Loucy (cell line): ENCODE results near the gene IFI27L2.

ENCODE experiments used
- H2AFZ ChIP-seq: fragments of 200-600 bp; sonication (generic); 2 replicates; pipeline ENCODE4 v1.6.0; 2016; ENCODE audit warnings: antibody characterized with exemption, mild to moderate bottlenecking, low read length, moderate library complexity
- H3F3A ChIP-seq: fragments of 200-600 bp; 2 replicates; pipeline ENCODE4 v1.6.0; 2016; ENCODE audit warnings: antibody characterized with exemption, low read depth, mild to moderate bottlenecking
- H3K27me3 ChIP-seq: fragments of 200-600 bp; sonication (generic); 2 replicates; pipeline ENCODE4 v1.6.1; 2014; ENCODE audit warnings: low read length, mild to moderate bottlenecking; ENCODE audit not compliant: insufficient read depth, poor library complexity, severe bottlenecking
- H3K36me3 ChIP-seq: fragments of 200-600 bp; sonication (generic); 2 replicates; pipeline ENCODE4 v1.6.1; 2016; ENCODE audit warnings: low read length; ENCODE audit not compliant: insufficient read depth
- H3K4me1 ChIP-seq: fragments of 200-600 bp; sonication (generic); 2 replicates; pipeline ENCODE4 v1.5.1; 2014; ENCODE audit warnings: low read length, mild to moderate bottlenecking; ENCODE audit not compliant: insufficient read depth, poor library complexity, severe bottlenecking
- H3K4me2 ChIP-seq: fragments of 200-600 bp; sonication (generic); 2 replicates; pipeline ENCODE4 v1.6.0; 2014; ENCODE audit warnings: antibody characterized with exemption, low read length, low read depth, mild to moderate bottlenecking; ENCODE audit not compliant: poor library complexity, severe bottlenecking
- H3K4me3 ChIP-seq: fragments of 200-600 bp; sonication (generic); 2 replicates; pipeline ENCODE4 v1.5.1; 2014; ENCODE audit warnings: low read length, mild to moderate bottlenecking, mixed read lengths; ENCODE audit not compliant: poor library complexity, severe bottlenecking
- H3K79me2 ChIP-seq: fragments of 200-600 bp; sonication (generic); 2 replicates; pipeline ENCODE4 v1.6.1; 2014; ENCODE audit warnings: low read length; ENCODE audit not compliant: insufficient read depth
- H3K9ac ChIP-seq: fragments of 200-600 bp; sonication (generic); 2 replicates; pipeline ENCODE4 v1.6.0; 2014; ENCODE audit warnings: mild to moderate bottlenecking, low read depth, low read length, moderate library complexity; ENCODE audit not compliant: poor library complexity, severe bottlenecking
- H3K9me2 ChIP-seq: fragments of 200-600 bp; sonication (generic); replicated peaks from 2 replicates; pipeline ENCODE4 v1.6.1; 2016; ENCODE audit warnings: low read depth, low read length, mixed read lengths
- H3K9me3 ChIP-seq: fragments of 200-600 bp; sonication (generic); 2 replicates; pipeline ENCODE4 v1.6.1; 2014; ENCODE audit warnings: mild to moderate bottlenecking, antibody characterized with exemption, low read length, low read depth; ENCODE audit not compliant: insufficient read depth
- H4K20me1 ChIP-seq: fragments of 200-600 bp; sonication (generic); 2 replicates; pipeline ENCODE4 v1.6.0; 2014; ENCODE audit warnings: antibody characterized with exemption, low read length, mild to moderate bottlenecking; ENCODE audit not compliant: insufficient read depth, poor library complexity, severe bottlenecking
- CTCF ChIP-seq: fragments of 200-600 bp; sonication (generic); conservative IDR thresholded peaks from 2 replicates; pipeline ENCODE4 v1.5.1; 2014; ENCODE audit warnings: mild to moderate bottlenecking, antibody characterized with exemption, low read length
- EZH2phosphoT487 ChIP-seq: fragments of 200-600 bp; IDR thresholded peaks from 2 replicates; pipeline ENCODE4 v1.6.1; 2018; ENCODE audit warnings: antibody characterized with exemption, mild to moderate bottlenecking, moderate library complexity, borderline replicate concordance

Gene IFI27L2

GRCh38 chr14:94153750-94154342 is 24.4 kb upstream of the IFI27L2 start:
- H2AFZ ChIP-seq, result no peak overlapping the region

GRCh38 chr14:94152676-94153075 is 23.3 kb upstream of the IFI27L2 start:
- TF ChIP-seq EZH2phosphoT487 (no peak), CTCF (no peak)

More at GRCh38 chr14:94153750-94154342, 24.4 kb upstream of the IFI27L2 start:
- no peaks in the 10 kb centered on the region for H3F3A ChIP-seq
- H3K9me3 ChIP-seq, result no peaks in the 10 kb centered on the region
- H3K79me2 ChIP-seq, result no peaks in the 10 kb centered on the region
- H4K20me1 ChIP-seq, result no peaks in the 10 kb centered on the region
- TF ChIP-seq CTCF (no peak), EZH2phosphoT487 (no peak)
- H3K4me3 ChIP-seq, result no peak overlapping the region
- no peak overlapping the region for H3K9ac ChIP-seq
- no peaks in the 10 kb centered on the region for H3K9me2 ChIP-seq
- no peaks in the 10 kb centered on the region for H3K27me3 ChIP-seq
- peaks cover 3% of the 10 kb centered on the region for H3K4me1 ChIP-seq
- no peaks in the 10 kb centered on the region for H3K36me3 ChIP-seq
- no peak overlapping the region for H3K4me2 ChIP-seq

GRCh38 chr14:94145902-94146527 is 16.6 kb upstream of the IFI27L2 start:
- Histone ChIP-seq H2AFZ (peak overlapping the region; percentile 59), H3K9ac (no peak overlapping the region), H3F3A (no peaks in the 10 kb centered on the region), H3K4me2 (no peak overlapping the region), H3K9me2 (no peaks in the 10 kb centered on the region), H3K9me3 (no peaks in the 10 kb centered on the region), H3K36me3 (no peaks in the 10 kb centered on the region), H4K20me1 (no peaks in the 10 kb centered on the region), H3K4me3 (no peak overlapping the region), H3K79me2 (no peaks in the 10 kb centered on the region), H3K4me1 (peaks cover 11% of the 10 kb centered on the region), H3K27me3 (no peaks in the 10 kb centered on the region)
- TF ChIP-seq CTCF (no peak), EZH2phosphoT487 (no peak)

More at GRCh38 chr14:94152676-94153075, 23.3 kb upstream of the IFI27L2 start:
- H3K9ac ChIP-seq, result no peak overlapping the region
- H3K79me2 ChIP-seq, result no peaks in the 10 kb centered on the region
- no peak overlapping the region for H2AFZ ChIP-seq
- no peaks in the 10 kb centered on the region for H3K27me3 ChIP-seq
- no peak overlapping the region for H3K4me3 ChIP-seq
- H4K20me1 ChIP-seq, result no peaks in the 10 kb centered on the region
- no peaks in the 10 kb centered on the region for H3K9me3 ChIP-seq
- no peak overlapping the region for H3K4me2 ChIP-seq
- H3K36me3 ChIP-seq, result no peaks in the 10 kb centered on the region
- no peaks in the 10 kb centered on the region for H3K4me1 ChIP-seq
- H3K9me2 ChIP-seq, result no peaks in the 10 kb centered on the region
- no peaks in the 10 kb centered on the region for H3F3A ChIP-seq
